DMS153 treated with DMSO at 0.1 percent for 48 hours (cell line): Measurements from ENCODE around the gene DAB1.

ENCODE experiments used
- DNase-seq: peaks from one replicate; lab custom pipeline; 2025; ENCODE audit not compliant: unreplicated experiment; lab: John Stamatoyannopoulos, UW

Gene DAB1

DNA sequence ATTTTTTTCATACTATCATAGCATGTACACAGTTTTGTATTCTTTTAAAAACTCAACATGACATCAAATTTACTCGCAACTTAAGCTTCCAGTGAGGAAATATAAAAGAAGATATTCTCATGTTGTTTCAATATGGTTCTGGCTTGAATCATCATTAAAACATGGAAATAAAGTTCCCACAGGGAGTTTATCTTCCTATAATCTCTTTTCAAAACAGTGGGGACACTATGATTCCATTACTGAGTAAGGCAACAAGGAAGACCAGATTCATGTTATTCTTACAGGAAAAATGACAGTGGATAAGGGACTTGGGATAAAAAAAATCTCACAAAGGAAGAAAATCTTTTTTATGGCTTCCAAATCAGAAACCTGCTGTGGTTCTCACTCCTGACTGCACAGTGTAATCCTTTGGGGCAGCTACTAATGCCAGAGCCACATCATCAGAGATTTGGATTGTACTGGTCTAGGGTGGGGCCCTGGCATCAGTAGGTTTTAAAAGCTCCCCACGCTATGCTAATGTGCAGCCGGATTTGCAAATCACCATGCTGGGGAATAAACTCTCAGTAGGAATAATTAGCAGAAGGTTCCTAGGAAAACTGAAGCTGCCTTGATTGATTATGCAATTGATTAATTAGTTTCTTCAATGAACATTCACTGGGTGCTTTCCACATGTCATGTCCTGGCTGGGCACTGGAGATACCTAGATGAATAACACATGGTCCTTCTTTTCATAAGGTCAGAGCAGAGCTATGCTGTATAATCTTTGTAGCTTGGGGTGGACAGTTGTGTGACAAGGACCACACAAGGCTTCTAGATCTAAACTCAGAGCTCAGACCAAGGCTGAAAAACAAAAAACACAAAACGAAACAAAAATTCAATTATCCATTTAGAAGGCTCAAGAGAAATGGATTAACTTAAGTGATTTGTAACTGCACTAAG is 386.9 kb downstream of the DAB1 start:
- DNase-seq = no peak

DNA sequence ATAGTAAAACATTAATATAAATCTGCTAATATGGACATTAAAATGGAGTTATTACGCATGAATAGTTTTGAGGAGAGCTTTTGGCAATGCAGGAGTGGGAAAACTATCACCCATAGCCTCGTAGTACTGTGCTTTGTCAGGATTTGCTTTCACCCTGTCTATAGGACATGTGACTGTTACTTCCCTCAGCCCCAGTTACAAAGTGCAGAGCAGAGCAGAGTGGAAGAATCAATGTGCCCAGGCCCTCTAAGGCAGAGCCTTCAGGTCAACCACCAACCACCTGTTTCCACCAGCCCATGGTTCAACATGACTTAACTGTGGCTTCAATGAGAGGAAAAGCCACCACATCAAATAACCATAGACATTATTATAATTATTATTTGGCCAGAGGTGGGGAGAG is 389.1 kb downstream of the DAB1 start:
- DNase-seq = no peak

DNA sequence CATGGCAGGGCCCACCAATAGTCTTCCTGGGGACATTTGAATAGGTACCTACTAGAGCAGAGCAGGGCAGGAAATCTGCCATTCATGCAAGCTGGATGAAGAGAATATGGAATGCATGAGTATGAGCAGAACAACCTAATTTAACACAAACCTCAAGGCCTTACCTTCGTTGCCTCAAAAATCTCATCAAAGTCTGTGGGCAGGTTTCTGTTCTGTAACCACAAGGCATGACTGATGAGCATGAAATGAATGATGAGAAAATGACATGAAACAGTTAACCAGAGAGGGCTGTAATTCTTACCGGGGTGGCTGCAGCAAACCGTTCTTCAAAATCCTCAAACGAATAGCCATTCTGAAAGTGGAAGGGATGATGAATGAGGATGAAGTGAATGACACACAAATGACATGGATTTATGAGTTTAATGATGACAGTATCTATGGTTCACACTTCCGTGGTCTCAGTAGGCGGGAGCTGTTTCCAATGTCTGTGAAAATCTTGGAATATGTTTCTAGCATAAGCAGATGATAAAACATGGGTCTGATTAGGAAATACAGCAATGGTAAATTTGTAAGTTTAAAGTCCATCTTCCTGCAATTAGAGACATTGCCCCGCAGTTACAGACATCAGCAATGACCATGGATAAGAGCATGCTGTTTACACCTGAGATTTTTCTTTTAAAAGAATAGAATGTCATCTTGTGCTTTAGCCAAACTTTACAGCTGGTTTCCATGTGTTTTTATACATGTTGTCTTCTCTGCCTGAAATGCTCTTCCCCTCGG is 390.4 kb downstream of the DAB1 start:
- DNase-seq = no peak

DNA sequence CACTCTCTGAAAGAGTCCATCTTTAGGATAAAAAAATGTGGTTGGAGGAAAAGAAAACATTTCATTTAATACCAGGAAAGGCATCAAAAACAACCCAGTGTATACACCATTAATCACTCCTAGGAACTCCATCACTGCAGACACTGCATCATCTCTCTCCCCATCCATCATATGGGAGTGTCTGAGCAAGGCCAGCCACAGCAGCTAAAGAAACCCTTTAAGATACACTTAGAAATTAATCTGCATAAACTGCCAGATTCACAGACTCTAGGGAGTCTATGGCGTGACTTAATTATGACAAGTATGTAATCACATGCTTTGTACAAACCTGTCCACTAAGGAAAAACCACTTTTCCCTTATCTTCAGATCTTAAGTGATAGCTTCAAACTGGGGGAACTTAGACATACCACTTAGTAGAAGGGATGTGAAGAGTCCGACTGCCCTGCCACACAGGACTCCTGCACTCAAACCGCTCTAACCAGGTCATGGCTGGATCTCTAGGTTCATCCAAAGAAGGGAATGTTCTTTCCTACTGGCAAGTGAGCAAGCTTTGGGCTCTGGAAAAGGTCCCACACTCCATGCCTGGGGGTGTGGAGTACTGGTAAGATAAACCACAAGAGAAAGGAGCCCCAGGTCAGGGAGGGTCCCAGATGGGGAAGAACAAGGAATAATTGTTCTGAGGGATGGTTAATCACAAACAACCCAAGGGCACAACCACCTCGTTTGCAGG is 397.1 kb downstream of the DAB1 start:
- DNase-seq = no peak

DNA sequence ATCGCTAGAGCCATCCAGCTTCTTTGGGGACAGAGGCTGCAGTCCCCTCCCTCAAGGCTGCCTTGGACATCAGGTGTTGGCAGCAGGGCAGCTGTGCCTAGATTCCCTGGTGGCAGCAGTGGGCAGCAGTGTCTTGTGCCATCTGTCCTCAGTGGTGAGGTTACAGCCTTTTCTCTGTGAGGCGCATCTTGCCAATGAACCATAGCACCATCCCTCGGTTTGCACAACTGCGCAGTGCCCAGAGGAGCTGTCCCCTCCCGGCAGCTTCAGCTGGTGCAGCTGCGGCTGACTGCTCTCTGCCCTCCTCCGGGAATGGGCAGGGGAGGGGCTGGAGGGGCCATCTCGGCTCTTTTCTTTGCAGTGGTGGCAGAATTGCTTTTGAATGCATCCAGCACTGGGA is 399.0 kb downstream of the DAB1 start:
- DNase-seq = no peak

DNA sequence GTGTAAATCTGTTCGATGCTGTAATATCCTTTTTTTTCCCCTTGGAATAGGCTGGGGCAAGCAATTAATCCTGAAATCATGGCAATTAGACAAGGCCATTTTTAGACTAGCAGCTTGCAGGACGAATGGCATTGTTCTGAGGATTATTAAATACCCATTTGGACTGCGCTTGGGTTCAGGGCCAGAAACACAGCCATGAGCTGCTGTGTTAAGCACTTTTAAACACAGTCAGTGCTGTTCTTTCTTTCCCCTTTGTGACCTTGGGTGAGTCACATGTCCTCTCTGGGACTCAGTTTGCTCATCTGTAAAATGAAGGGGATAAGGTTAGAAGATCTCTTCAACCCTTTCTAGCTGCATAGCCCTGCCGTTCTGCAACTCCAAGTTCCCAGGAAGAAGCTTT is 399.4 kb downstream of the DAB1 start:
- DNase-seq = no peak

DNA sequence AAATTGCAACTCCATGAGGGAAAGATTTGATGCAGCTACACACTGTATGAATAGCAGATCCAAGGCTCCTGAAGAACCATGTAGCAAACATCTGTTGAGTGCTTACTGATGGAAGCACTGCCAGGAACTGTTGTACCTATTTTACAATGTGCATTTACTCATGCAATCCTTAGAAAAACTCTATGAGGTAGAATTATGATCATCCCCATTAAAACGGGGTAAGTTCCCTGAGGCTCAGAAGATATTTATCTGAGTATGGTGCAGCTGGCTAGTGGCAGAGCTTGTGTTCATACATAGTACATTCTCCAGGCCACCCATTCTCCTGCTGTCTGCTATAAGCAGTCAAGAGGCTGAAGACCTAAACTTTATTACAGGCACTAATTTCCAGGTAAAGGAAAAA is 403.6 kb downstream of the DAB1 start:
- no peak for DNase-seq

DNA sequence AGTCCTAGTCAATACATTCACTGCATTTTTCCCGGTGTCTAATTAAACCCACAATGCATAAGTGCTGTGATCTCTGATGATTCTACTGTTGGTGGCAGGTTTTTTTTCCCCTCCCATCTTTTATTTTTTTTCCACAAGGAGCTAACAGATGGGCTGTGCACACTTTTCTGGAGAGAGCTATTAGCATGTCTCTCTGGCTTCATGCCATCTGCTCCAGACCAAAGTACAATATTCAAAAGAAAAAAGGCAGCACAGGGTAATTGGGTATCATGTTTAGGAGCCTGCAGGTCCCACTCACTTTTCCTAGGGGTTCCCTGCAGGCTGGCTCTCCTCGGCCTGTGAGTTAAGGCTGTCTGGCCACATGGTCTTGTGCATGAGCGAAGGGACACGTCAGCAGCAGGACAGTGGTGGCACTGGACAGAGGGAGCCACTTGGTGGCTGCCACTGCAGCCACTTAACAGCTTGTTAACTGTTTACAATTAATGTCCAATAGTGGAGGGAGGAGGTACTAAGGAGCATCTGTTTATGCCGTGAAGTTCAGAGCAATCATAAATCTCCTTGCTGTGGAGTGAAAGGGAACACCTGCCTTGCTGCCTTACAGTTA is 404.5 kb downstream of the DAB1 start:
- DNase-seq = peak; percentile 37

DNA sequence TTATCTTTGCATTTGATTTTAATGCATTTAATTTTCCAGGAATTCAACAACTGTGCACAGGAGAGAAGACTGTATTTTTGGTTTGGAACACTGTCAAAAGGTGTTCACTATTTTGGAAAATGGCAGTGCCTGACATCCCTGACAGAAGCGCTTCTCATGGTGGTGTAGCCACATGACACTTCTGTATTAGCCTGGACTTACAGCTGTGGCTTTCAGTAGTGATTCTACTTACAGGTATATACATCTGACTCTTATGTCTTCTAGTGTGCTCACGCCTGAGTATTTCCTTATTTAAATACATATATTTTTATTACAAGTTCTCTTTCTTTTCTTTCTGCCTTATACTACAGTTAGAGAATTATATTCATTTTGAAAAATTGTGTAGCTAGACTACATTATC is 405.7 kb downstream of the DAB1 start:
- no peak for DNase-seq

DNA sequence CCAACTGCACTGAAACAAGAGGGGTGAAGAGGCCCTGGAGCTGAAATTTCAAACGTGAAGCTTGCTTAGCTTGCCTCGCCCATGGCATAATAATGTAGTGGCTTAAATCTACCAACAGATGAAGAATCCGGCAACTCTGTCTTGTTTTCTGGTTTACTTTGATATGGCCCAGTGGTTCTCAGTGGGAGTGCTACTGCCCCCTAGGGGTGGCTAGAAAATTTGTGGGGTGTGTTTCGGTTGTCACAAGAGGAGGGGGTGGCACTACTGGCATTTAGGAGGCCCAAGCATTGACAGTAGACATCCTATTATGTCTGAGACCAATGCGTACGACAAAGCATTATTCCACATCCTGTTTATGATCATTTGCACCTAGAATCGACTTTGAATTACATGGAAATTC is 406.1 kb downstream of the DAB1 start:
- no peak for DNase-seq

DNA sequence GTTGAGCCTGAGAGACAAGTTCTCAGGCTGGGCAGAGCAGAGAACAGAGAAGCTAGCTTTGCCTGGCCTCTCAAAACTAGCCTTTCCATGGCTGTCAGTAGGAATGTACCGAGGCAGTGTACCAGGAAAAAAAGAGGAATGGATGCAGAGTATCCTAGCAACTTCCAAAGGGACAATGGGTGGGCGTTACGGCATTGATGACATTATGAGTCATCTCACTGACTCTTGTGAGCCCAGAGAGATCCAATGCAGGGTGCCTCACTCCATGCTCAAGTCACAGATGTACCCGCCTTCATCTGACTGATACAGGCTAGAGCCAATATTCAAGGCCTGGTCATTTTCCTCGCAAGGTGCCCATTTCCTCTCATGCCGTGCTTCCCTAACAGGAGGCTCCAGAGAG is 406.7 kb downstream of the DAB1 start:
- DNase-seq = no peak

DNA sequence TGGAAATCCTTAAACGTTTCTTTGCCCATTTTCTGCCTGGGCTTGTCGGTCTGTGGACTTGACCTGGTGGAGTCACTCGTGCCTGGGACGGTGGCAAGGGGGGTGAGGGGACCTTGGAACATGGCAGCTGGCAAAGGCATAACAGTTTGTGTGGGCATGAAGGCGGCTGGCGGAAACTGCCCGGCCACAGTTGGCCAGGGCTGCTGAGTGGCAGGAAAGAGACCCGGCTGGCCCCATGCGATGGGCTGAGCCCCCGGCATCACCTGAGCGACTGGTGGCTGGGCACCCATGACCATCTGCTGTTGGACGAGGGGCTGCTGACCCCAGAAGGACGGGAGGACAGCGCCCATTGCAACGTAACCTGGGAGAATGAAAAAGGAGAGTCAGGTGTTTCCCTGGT is 408.8 kb downstream of the DAB1 start:
- DNase-seq = no peak

DNA sequence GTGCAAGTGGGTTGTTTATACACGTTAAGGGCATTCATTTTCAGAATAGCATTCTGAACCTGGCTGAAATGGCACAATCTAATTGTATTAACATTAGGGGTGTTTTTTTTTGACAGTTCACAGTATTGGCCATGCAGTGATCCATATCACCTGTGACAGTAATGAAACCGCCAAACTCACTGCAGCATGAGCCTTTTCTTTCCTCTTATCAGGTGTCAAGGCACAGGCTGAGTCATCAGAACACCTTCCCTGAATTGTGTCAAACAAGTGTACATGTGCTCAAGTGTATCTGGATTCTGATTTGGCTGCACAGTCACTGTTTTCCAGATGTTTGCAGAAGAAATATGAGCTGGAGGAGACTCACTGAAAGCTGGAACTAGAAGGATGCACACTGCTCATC is 410.3 kb downstream of the DAB1 start:
- DNase-seq = no peak

DNA sequence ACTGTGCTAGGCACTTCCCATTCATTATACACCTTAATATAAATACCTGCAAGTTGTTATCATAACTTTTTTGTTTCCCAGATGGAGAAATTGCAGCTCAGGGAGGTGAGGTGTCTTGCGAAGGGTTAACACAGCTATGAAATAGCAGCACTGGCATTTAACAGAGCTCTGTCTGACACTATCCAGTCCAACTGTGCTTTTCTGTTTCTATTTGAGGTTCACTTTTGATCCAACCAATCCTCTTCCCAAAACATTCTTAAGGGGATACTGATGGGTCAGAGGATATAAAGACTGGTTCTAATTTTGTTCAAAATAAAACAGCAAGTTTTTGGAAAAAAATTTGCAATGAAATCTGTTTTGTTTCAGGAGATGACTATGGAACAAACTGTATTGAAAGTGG is 411.5 kb downstream of the DAB1 start:
- no peak for DNase-seq

DNA sequence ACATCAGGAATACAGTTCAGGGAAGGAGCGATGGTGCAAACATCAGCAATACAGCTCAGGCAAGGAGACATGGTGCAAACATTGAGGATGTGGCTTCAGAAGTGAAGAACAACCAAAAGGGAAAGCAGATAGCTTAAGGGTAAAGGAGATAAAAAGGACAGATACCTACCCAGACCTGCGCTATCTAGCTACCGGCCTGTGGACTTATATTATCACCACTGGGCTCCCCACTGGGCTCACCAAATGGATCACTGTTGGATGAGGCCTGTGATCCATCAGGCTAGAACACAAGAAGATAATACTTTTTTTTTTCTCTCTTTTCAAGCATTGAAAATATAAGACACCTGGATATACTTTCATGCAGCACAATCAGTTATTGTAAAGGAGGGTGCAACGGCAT is 413.3 kb downstream of the DAB1 start:
- DNase-seq = no peak

DNA sequence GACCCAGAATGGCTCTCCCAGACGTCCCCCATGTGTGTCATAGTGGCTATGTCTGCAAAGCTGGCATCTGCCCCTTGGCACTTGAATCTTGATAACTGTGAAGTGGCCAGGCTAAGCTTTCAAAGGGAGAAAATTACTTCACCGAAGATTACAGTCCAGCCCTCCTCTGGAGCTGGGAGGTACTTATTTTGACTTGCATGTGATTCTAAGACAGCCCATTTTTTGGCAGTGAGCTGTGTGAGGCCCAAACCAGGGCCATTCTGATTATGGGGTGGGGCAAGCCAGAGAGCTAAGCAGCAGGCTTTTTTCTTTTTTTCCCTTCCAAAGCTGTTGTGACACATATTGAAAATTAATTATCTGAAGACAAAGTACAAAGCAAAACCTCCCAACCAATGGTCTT is 415.9 kb downstream of the DAB1 start:
- DNase-seq = no peak

DNA sequence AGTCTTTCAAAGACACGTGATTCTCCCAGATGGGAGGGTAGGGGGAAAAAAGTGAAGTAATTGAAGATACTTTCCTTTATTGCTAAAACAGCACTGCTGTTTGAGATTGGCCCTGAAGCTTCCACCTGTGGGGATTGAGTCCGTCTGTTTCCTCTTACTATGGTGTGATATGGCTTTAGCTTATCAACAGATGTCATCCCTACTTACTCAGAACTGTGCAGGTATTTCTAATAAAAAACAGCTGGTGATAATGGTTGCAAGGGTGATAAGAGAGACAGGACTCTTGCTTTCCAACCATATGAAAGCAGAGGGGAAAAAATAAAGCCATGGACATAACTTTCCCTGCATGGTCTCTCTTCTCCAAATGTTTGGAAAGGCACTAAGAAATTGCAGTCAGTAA is 416.4 kb downstream of the DAB1 start:
- no peak for DNase-seq

DNA sequence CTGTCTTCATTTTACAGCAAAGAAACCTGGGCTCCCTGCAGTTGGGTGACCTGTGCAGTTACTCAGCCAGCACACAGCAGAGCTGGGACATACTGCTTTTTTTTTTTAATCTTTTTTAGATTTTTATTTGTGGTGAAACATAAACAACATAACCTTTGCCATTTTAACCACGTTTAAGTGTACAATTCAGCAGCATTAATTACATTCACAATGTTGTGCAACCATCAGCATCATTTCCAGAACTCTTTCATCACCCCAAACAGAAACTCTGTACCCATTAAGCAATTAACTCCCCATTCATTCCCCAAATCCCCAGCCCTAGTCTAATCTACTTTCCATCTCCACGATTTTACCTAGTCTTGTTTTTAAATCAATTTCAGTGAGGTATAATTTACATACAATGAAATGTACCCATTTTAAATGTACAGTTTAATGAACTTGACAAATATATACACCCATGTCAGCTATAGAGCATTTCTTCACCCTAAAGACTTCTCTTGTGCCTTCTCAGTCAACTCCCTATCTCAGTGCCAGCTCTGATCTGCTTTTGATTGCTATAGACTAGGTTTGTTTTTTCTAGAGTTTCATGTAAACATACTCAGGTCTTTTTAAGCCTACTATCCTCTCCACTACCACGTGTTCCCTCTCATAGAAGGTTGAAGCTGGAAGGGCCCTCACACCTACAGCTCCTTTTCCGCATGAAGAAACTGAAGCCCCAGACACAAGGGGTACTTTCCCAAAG is 420.3 kb downstream of the DAB1 start:
- no peak for DNase-seq

DNA sequence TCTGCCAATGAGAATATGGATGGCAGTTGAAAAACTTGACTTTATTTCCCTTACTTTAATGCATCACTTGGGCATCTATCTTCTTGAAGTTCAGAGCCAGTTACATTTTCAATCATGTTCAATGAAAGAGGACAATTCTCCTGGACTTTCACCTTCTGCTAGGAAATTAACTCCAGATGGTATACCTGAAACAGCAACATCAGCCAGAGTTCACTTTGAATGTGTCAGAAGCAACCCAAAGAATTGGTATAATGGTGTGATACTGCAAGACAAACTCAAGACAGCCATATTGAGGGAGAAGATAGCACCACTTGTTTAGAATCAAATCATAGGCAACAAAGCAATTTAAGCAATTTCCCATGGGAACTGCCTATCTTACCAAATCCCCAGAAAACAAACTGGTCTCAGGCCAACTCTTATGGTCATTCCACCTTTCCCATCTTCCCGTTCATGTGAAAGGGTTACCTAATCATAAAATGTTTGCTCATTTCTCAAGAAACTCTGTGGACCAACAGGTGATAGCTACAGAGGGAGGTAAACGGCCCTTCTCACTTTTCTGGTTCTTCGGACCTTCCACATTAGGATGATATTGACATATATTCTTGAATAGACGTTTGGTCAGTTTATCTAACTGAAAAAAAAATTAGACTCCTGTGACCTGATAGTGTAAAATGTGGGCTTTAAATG is 428.3 kb downstream of the DAB1 start:
- DNase-seq = no peak

DNA sequence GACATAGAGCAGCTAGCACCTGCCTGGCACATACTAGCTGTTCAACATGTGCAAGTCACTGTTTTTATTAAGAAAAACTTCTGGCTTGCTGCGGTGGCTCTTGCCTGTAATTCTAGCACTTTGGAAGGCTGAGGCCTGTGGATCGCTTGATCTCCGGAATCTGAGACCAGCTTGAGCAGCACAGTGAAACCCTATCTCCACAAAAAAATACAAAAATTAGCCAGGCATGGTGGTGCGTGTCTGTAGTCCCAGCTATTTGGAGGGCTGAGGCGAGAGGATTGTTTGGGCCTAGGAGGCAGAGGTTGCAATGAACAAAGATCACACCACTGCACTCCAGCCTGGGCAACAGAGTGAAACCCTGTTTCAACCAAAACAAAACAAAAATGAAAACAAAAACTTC is 430.4 kb downstream of the DAB1 start:
- no peak for DNase-seq
